ENCODE measurements around the gene TCF7L1.
"Not testable (repeated sequence)": the region's sequence is repeated elsewhere in the genome, so short reads cannot be mapped to it uniquely, and the experiment has no call there.

DNA sequence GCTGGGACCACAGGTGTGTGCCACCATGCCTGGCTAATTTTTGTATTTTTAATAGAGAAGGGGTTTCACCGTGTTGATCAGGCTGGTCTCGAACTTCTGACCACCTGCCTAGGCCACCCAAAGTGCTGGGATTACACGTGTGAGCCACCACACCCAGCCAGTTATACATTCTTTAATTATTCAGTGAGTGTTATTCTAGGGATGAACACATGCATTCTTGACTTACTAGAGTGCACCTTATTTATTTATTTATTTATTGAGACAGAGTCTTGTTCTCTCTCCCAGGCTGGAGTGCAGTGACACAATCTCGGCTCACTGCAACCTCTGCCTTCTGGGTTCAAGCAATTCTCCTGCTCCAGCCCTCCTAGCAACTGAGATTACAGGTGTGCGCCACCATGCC is 6.7 kb upstream of the TCF7L1 start:
- not testable (repeated sequence) for TF ChIP-seq ETV1 (tag; conservative IDR thresholded peaks at IDR 0.05; ENCODE audit: low read depth); SMC3 (conservative IDR thresholded peaks at IDR 0.05; ENCODE audit: insufficient read depth, low read depth, low read length); POLR2A (conservative IDR thresholded peaks at IDR 0.05); GTF2F1 (IDR thresholded peaks at IDR 0.05; ENCODE audit: low read depth, low read length)

All from K562 (cell line).